ENCODE results near the gene GAP43. TPM values are rescaled to one million over a fixed set of nuclear protein-coding genes. Genes with fewer than 3 reads are reported as not detected.

GAP43 gene
- total RNA-seq, 1 donor from 2014 or later = 17.4 TPM

- Mint-ChIP-seq H3K9me3 (ENCODE audit: unreplicated experiment) (no peaks in the 10 kb centered on the region), H3K4me3 (ENCODE audit: unreplicated experiment) (no peak overlapping the region), H3K27me3 (ENCODE audit: low read depth, unreplicated experiment) (no peaks in the 10 kb centered on the region), H3K27ac (ENCODE audit: unreplicated experiment) (no peak overlapping the region), H3K4me1 (ENCODE audit: low read depth, unreplicated experiment) (peaks cover 3% of the 10 kb centered on the region), H3K36me3 (ENCODE audit: low read depth, unreplicated experiment) (no peaks in the 10 kb centered on the region)
- Histone ChIP-seq H2AFZ (ENCODE audit: low read depth, low read length) (no peak overlapping the region), H4K20me1 (ENCODE audit: insufficient read depth, low read length) (no peaks in the 10 kb centered on the region), H3K4me3 (ENCODE audit: insufficient read depth, low read depth, low read length) (no peak overlapping the region), H3K9me3 (ENCODE audit: insufficient read depth, low read depth, low read length) (no peaks in the 10 kb centered on the region), H3K36me3 (ENCODE audit: insufficient read depth, low read length) (no peaks in the 10 kb centered on the region), H3K27me3 (ENCODE audit: insufficient read depth, low read length) (no peaks in the 10 kb centered on the region), H3K27ac (ENCODE audit: low read depth, low read length) (no peak overlapping the region), H3K4me2 (ENCODE audit: low read length) (no peak overlapping the region), H3K79me2 (ENCODE audit: insufficient read depth, low read length) (no peaks in the 10 kb centered on the region), H3K9ac (ENCODE audit: low read length) (no peak overlapping the region), H3K4me1 (ENCODE audit: insufficient read depth, low read length) (no peaks in the 10 kb centered on the region)
- DNase-seq (ENCODE audit: low read depth) (no peak), FAIRE-seq (no peak)
- TF ChIP-seq EZH2 (IDR thresholded peaks at IDR 0.05; ENCODE audit: insufficient read depth, low read length) (no peak), CTCF (IDR thresholded peaks at IDR 0.05; ENCODE audit: insufficient read depth, low read depth, low read length) (no peak)
Measured at GRCh38 chr3:115691964-115692363, 68.7 kb downstream of the GAP43 start.

GRCh38 chr3:115692887-115693524 lies 69.7 kb downstream of the GAP43 start:
- H3K4me3 Mint-ChIP-seq (ENCODE audit: unreplicated experiment) = no peak overlapping the region
- H3K4me2 ChIP-seq (ENCODE audit: low read length) = no peak overlapping the region

More at GRCh38 chr3:115692887-115693524, 69.7 kb downstream of the GAP43 start:
- Histone ChIP-seq H4K20me1 (ENCODE audit: insufficient read depth, low read length) (no peaks in the 10 kb centered on the region), H3K27ac (ENCODE audit: low read depth, low read length) (peak overlapping the region; percentile 28), H3K9me3 (ENCODE audit: insufficient read depth, low read depth, low read length) (no peaks in the 10 kb centered on the region), H3K36me3 (ENCODE audit: insufficient read depth, low read length) (no peaks in the 10 kb centered on the region), H3K27me3 (ENCODE audit: insufficient read depth, low read length) (no peaks in the 10 kb centered on the region), H2AFZ (ENCODE audit: low read depth, low read length) (peak overlapping the region; percentile 55), H3K79me2 (ENCODE audit: insufficient read depth, low read length) (no peaks in the 10 kb centered on the region), H3K9ac (ENCODE audit: low read length) (peak overlapping the region; percentile 39), H3K4me3 (ENCODE audit: insufficient read depth, low read depth, low read length) (no peak overlapping the region), H3K4me1 (ENCODE audit: insufficient read depth, low read length) (peaks cover 5% of the 10 kb centered on the region)
- Mint-ChIP-seq H3K9me3 (ENCODE audit: unreplicated experiment) (no peaks in the 10 kb centered on the region), H3K27me3 (ENCODE audit: low read depth, unreplicated experiment) (no peaks in the 10 kb centered on the region), H3K27ac (ENCODE audit: unreplicated experiment) (peak overlapping the region; percentile 94), H3K36me3 (ENCODE audit: low read depth, unreplicated experiment) (no peaks in the 10 kb centered on the region), H3K4me1 (ENCODE audit: low read depth, unreplicated experiment) (peaks cover 7% of the 10 kb centered on the region)
- FAIRE-seq = peak; percentile 73
- DNase-seq (ENCODE audit: low read depth) = peak; percentile 47
- TF ChIP-seq CTCF (IDR thresholded peaks at IDR 0.05; ENCODE audit: insufficient read depth, low read depth, low read length) (peak; percentile 72), EZH2 (IDR thresholded peaks at IDR 0.05; ENCODE audit: insufficient read depth, low read length) (no peak)

Measured in astrocyte (in vitro differentiated cells and primary cell).